Suprapubic skin (tissue), 4 donors: Measurements from ENCODE around the gene CDC42EP4. TPM values are rescaled to one million over a fixed set of nuclear protein-coding genes. Genes with fewer than 3 reads are reported as not detected.

Experiments used
- DNase-seq, 2 donors: peaks; one replicate each; pipeline ENCODE4 v3.0.0-alpha.2; 2019; ENCODE audit warnings: low spot score in 2 of 2
- H3K27ac ChIP-seq: fragments of 200-600 bp; sonication (generic); one replicate; pipeline ENCODE4 v1.5.1; 2019
- H3K27me3 ChIP-seq: fragments of 200-600 bp; sonication (generic); one replicate; pipeline ENCODE4 v1.5.1; 2019
- H3K36me3 ChIP-seq: fragments of 200-600 bp; sonication (generic); one replicate; pipeline ENCODE4 v1.5.1; 2019
- H3K4me1 ChIP-seq: fragments of 200-600 bp; sonication (generic); one replicate; pipeline ENCODE4 v1.5.1; 2019
- H3K4me3 ChIP-seq: fragments of 200-600 bp; sonication (generic); one replicate; pipeline ENCODE4 v1.5.1; 2019; ENCODE audit warnings: mild to moderate bottlenecking
- H3K9me3 ChIP-seq: fragments of 200-600 bp; sonication (generic); one replicate; pipeline ENCODE4 v1.5.1; 2019
- CTCF ChIP-seq, 2 donors: fragments of 200-600 bp in 1 of 2; fragments of 450-650 bp in 1 of 2; sonication (generic) in 1 of 2; IDR thresholded peaks; one replicate each; pipeline ENCODE4 v1.5.1; 2016 to 2019; ENCODE audit warnings: antibody characterized with exemption in 2 of 2, mild to moderate bottlenecking in 1 of 2, moderate library complexity in 1 of 2
- EP300 ChIP-seq: sonication (generic); formaldehyde crosslinking; IDR thresholded peaks from one replicate; pipeline ENCODE4 v1.6.1; 2017; ENCODE audit warnings: antibody characterized with exemption
- POLR2A ChIP-seq, 2 donors: fragments of 450-650 bp; IDR thresholded peaks; one replicate each; pipeline ENCODE4 v1.6.1; 2017; ENCODE audit warnings: antibody characterized with exemption in 2 of 2, mild to moderate bottlenecking in 2 of 2, moderate library complexity in 2 of 2
- POLR2AphosphoS5 ChIP-seq, 3 donors: sonication (generic); formaldehyde crosslinking; IDR thresholded peaks; one replicate each; pipeline ENCODE4 v1.6.1; 2017; ENCODE audit warnings: antibody characterized with exemption in 3 of 3
- WGBS: methylation state at CpG from one replicate; pipeline ENCODE4 v1.1.5; 2018; 5-methylcytosine and 5-hydroxymethylcytosine counted together
- total RNA-seq, 4 donors: library from RNA; depleted of rRNA; stranded (reverse); fragments of >200 nt; gene quantifications; one replicate each; pipeline ENCODE4 v1.1.0, GENCODE V29; 2016

Gene CDC42EP4
- total RNA-seq, 4 donors from 2014 or later, result 60.0 to 86.8 (median 81.5) TPM

- Histone ChIP-seq H3K27ac (no peak overlapping the region), H3K9me3 (no peaks in the 10 kb centered on the region), H3K27me3 (no peaks in the 10 kb centered on the region), H3K36me3 (no peaks in the 10 kb centered on the region), H3K4me1 (peaks cover 25% of the 10 kb centered on the region), H3K4me3 (no peak overlapping the region)
- DNase-seq, result peak in 1 of 2 donors; percentile 42
- WGBS, result 97% methylated on average over 19 of the region's 19 CpGs
- TF ChIP-seq POLR2A (IDR thresholded peaks at IDR 0.05) (no peak), CTCF (IDR thresholded peaks at IDR 0.05) (no peak), POLR2AphosphoS5 (IDR thresholded peaks at IDR 0.05) (no peak), EP300 (no peak)
Observed at GRCh38 chr17:73357981-73358380, 46.2 kb upstream of the CDC42EP4 start.

- peaks cover 25% of the 10 kb centered on the region for H3K4me1 ChIP-seq
- H3K27ac ChIP-seq, result no peak overlapping the region
- TF ChIP-seq EP300 (no peak), CTCF (IDR thresholded peaks at IDR 0.05) (no peak), POLR2AphosphoS5 (IDR thresholded peaks at IDR 0.05) (no peak), POLR2A (IDR thresholded peaks at IDR 0.05) (no peak)
- H3K4me3 ChIP-seq, result no peak overlapping the region
- H3K36me3 ChIP-seq, result no peaks in the 10 kb centered on the region
- DNase-seq, result no peak
- no peaks in the 10 kb centered on the region for H3K9me3 ChIP-seq
- WGBS, result 83% methylated on average over 9 of the region's 9 CpGs
- H3K27me3 ChIP-seq, result no peaks in the 10 kb centered on the region
Observed at GRCh38 chr17:73357318-73357717, 45.5 kb upstream of the CDC42EP4 start.

- no peak for TF ChIP-seq POLR2A (IDR thresholded peaks at IDR 0.05)
- TF ChIP-seq CTCF (IDR thresholded peaks at IDR 0.05), result no peak
- TF ChIP-seq POLR2AphosphoS5 (IDR thresholded peaks at IDR 0.05), result no peak
- TF ChIP-seq EP300, result no peak
- H3K27ac ChIP-seq, result no peak overlapping the region
- peak in 1 of 2 donors; percentile 50 for DNase-seq
Observed at GRCh38 chr17:73356561-73357170, 44.9 kb upstream of the CDC42EP4 start.

GRCh38 chr17:73354423-73355284 lies 42.9 kb upstream of the CDC42EP4 start:
- Histone ChIP-seq H3K36me3 (no peaks in the 10 kb centered on the region), H3K4me3 (no peak overlapping the region), H3K27me3 (no peaks in the 10 kb centered on the region), H3K27ac (no peak overlapping the region), H3K9me3 (no peaks in the 10 kb centered on the region), H3K4me1 (peaks cover 17% of the 10 kb centered on the region)
- DNase-seq, result peak in 1 of 2 donors; percentile 56
- 96% methylated on average over 18 of the region's 21 CpGs for WGBS
- TF ChIP-seq POLR2AphosphoS5 (IDR thresholded peaks at IDR 0.05) (no peak), CTCF (IDR thresholded peaks at IDR 0.05) (no peak), POLR2A (IDR thresholded peaks at IDR 0.05) (no peak), EP300 (no peak)

More at GRCh38 chr17:73356561-73357170, 44.9 kb upstream of the CDC42EP4 start:
- peaks cover 25% of the 10 kb centered on the region for H3K4me1 ChIP-seq
- no peaks in the 10 kb centered on the region for H3K36me3 ChIP-seq
- no peak overlapping the region for H3K4me3 ChIP-seq
- no peaks in the 10 kb centered on the region for H3K9me3 ChIP-seq
- no peaks in the 10 kb centered on the region for H3K27me3 ChIP-seq
- 94% methylated on average over 4 of the region's 8 CpGs for WGBS

- no peak overlapping the region for H3K4me3 ChIP-seq
- H3K27ac ChIP-seq, result no peak overlapping the region
- peaks cover 18% of the 10 kb centered on the region for H3K4me1 ChIP-seq
- no peaks in the 10 kb centered on the region for H3K36me3 ChIP-seq
- no peak for DNase-seq
- H3K9me3 ChIP-seq, result no peaks in the 10 kb centered on the region
- no peaks in the 10 kb centered on the region for H3K27me3 ChIP-seq
- TF ChIP-seq POLR2A (IDR thresholded peaks at IDR 0.05) (no peak), POLR2AphosphoS5 (IDR thresholded peaks at IDR 0.05) (no peak), CTCF (IDR thresholded peaks at IDR 0.05) (no peak), EP300 (no peak)
- WGBS, result 96% methylated on average over 13 of the region's 13 CpGs
Observed at GRCh38 chr17:73352261-73352660, 40.5 kb upstream of the CDC42EP4 start.
